Measurements from ENCODE around the gene RNF225. TPM values are rescaled to one million over a fixed set of nuclear protein-coding genes. Genes with fewer than 3 reads are reported as not detected.

RNF225 gene
- total and polyA plus RNA-seq, 2 donors (not counting 3 experiments of a cell fraction or from before 2014, with no cell fraction given), result 0.58 TPM; not detected in 1

GRCh38 chr19:58388175-58388526 is 7.3 kb upstream of the RNF225 start:
- H3K36me3 ChIP-seq (ENCODE audit: control insufficient read depth in 2 of 2, extremely low read depth in 1 of 2, insufficient read depth in 2 of 2, low read length in 2 of 2), result peaks cover 5 to 6% of the 10 kb centered on the region in 2 experiments
- no peaks in the 10 kb centered on the region for H3K9me3 ChIP-seq (replicated peaks; ENCODE audit: control insufficient read depth, insufficient read depth, low read length)
- POLR2A ChIA-PET, result no interaction called here
- H3K4me3 ChIP-seq (replicated peaks in 1 of 3; ENCODE audit: insufficient read depth in 1 of 3, low read depth in 1 of 3, low read length in 3 of 3), result peak overlapping the region; percentile 67 to 93 (median 75)
- dilution Hi-C loops (cut with MboI; ENCODE audit: extremely low pct_ligation_motif_present, low sequenced_read_pairs), result no loop called here
- peaks cover 2% of the 10 kb centered on the region for H4K20me1 ChIP-seq (replicated peaks; ENCODE audit: control insufficient read depth, extremely low read depth, insufficient read depth, low read length)
- no peaks in the 10 kb centered on the region for H3K9me1 ChIP-seq (replicated peaks; ENCODE audit: control insufficient read depth, extremely low read depth, insufficient read depth, low read length)
- H2AFZ ChIP-seq (ENCODE audit: low read depth, low read length), result no peak overlapping the region
- DNase-seq (ENCODE audit: low read depth, low spot score), result no peak
- no peaks in the 10 kb centered on the region for H3K27me3 ChIP-seq (ENCODE audit: control insufficient read depth in 2 of 2, insufficient read depth in 2 of 2, low read length in 2 of 2)
- TF ChIP-seq POLR2AphosphoS5 (IDR thresholded peaks at IDR 0.05; ENCODE audit: insufficient read depth, low read depth, low read length) (no peak), MYC (IDR thresholded peaks at IDR 0.05; ENCODE audit: low read depth, low read length) (no peak), FOS (IDR thresholded peaks at IDR 0.05; ENCODE audit: borderline replicate concordance, insufficient read depth, low read length) (no peak), EZH2 (IDR thresholded peaks at IDR 0.05; ENCODE audit: borderline replicate concordance, low read depth, low read length, severe bottlenecking) (no peak), GATA2 (IDR thresholded peaks at IDR 0.05; ENCODE audit: insufficient read depth, insufficient read length, low read depth, low read length) (no peak), CTCF (IDR thresholded peaks at IDR 0.05; ENCODE audit: extremely low read depth in 1 of 2, insufficient read depth in 1 of 2, low read depth in 1 of 2, low read length in 2 of 2) (no peak), POLR2A (IDR thresholded peaks at IDR 0.05; ENCODE audit: low read depth, low read length) (no peak), JUN (IDR thresholded peaks at IDR 0.05; ENCODE audit: borderline replicate concordance, insufficient read depth, insufficient read length, low read depth) (no peak), MAX (IDR thresholded peaks at IDR 0.05; ENCODE audit: insufficient read depth, insufficient read length) (no peak)
- H3K4me2 ChIP-seq (ENCODE audit: insufficient read depth, low read length), result peak overlapping the region; percentile 74
- no peak for FAIRE-seq
- H3K27ac ChIP-seq (ENCODE audit: insufficient read depth, low read depth, low read length), result no peak overlapping the region
- intact Hi-C loops (cut with micrococcal nuclease), result no loop called here
- peaks cover 17% of the 10 kb centered on the region for H3K4me1 ChIP-seq (ENCODE audit: control insufficient read depth, extremely low read depth, insufficient read depth, low read length)
- CTCF ChIA-PET, result no interaction called here
- H3K79me2 ChIP-seq (ENCODE audit: control insufficient read depth, insufficient read depth, low read length), result peaks cover 36% of the 10 kb centered on the region
- no TSS peak for BruUV-seq (replicated peaks)
- peak overlapping the region; percentile 91 for H3K9ac ChIP-seq (replicated peaks; ENCODE audit: extremely low read depth, insufficient read depth, low read length)

Measured in endothelial cell of umbilical vein (primary cell).